ENCODE data around the gene ATG16L2.
A peak's percentile ranks its signal among the peaks of the same experiment; 100 is the strongest.
"Not testable (repeated sequence)": the region's sequence is repeated elsewhere in the genome, so short reads cannot be mapped to it uniquely, and the experiment has no call there.

ATG16L2 gene

DNA sequence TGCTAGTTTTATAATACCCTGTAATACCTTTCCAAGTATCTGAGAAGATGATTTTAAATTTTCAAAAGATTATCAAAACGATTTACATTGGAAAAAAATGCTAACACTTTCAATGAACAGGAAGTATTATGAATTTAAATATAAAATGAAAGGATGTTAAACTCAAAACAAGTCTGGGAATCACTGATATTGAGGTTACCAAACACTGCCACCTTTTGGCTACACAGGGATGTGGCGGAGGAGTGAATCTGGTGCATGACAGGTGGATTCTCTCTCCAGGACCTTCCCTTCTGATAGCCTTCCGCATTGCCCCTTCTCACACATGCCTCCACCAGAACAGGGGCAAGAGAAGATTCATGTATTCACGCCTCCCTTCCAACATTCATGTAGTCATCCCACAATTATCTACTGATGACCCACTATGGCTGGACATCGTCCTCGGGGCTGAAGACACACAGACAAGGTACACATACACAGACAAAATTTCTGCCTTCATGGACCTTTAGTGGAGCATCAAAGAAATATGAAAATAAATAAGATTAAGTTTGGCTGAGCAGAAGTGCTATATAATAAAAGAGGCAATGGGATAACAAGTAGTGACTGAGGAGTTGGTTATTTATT is 34.7 kb downstream of the ATG16L2 start:
- DNase-seq (ENCODE audit: low spot score), result peak; percentile 65

DNA sequence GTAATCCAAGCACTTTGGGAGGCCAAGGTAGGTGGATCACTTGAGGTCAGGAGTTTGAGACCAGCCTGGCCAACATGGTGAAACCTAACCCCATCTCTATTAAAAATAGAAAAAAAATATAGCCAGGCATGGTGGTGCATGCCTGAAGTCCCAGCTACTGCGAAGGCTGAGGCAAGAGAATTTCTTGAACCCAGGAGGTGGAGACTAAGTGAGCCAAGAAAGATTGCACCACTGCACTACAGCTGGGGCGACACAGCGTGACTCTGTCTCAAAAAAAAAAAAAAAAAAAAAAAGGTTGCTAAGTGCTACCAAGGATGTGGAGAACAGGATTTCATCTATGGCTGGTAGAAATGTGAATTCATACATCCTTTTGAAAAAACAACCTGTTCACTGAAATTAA is 36.6 kb downstream of the ATG16L2 start:
- no peak for DNase-seq (ENCODE audit: low spot score)

DNA sequence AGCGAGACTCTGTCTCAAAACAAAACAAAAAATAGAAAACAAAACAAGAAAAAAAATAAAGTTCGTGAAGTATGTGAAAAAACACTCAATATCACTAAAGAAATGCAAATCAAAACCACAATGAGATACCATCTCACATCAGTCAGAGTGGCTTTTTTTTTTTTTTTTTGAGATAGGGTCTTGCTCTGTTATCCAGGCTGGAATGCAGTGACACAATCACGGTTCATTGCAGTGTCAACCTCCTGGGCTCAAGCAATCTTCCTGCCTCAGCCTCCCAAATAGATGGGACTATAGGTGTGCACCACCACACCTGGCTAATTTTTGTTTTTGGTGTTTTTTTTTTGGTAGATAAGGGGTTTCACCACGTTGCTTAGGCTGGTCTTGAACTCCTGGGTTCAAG is 37.5 kb downstream of the ATG16L2 start:
- no peak for DNase-seq (ENCODE audit: low spot score)

DNA sequence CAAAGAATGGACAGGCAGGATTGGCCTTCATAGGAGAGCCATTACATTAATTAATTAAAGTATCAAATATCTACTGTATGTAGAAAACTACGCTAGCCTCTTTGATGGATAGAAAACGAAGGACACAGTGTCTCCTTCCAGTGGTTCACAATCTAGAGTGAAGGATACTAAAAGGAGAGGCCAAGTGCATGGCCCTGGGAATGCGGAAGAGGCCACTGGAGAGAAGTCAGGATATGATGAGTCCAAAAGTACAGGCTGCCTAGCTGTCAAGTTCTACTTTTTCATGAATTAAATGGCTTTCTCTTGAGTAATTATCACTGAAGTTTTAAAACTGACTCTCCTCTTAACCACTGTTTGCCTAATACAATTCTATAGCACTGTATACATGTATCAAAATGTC is 41.9 kb downstream of the ATG16L2 start:
- DNase-seq (ENCODE audit: low spot score), result no peak

DNA sequence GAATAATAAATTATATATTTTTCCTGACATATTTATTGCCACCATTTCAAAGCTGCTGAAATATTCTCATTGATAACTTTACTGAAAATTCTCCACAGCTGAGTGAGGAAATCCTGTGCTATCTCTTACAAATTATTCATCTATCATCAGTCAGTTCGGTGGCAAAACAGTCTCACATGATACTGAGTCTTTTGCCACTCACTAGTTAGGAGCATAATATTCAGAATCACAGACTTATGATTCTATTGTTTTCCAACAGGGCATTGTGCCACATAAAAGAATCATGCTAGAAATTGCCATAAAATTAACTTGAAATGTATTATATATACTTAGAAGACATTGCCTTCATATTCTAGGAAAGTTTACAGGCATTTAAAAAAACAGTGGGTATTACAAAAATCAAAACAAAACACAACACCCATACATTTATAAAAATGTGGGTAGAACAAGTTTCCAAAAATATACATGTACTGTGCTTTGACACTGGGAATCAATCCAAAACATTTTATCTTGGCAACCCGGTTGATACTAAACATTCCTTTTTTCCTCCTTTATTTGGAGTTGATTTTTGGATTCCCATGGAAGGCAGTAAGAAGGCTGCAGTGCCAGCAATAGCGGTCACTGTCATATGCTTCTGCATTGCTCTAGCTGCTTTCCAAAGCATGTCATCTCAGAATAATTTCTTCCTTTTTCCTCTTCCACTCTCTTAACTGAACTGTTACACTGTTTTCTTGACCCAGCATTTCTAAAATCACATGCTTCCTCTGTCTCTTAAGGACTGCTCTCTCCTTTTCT is 42.5 kb downstream of the ATG16L2 start:
- DNase-seq (ENCODE audit: low spot score), result no peak

DNA sequence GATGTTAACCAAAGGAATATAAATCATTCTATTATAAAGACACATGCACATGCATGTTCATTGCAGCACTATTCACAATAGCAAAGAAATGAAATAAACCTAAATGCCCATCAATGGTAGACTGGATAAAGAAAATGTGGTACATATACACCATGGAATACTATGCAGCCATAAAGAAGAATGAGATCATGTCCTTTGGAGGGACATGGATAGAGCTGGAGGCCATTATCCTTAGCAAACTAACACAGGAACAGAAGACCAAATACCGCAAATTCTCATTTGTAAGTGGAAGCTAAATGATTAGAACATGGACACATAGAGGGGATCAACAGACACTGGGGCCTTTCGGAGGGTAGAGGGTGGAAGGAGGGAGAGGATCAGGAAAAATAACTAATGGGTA is 44.1 kb downstream of the ATG16L2 start:
- DNase-seq (ENCODE audit: low spot score), result not testable (repeated sequence)

DNA sequence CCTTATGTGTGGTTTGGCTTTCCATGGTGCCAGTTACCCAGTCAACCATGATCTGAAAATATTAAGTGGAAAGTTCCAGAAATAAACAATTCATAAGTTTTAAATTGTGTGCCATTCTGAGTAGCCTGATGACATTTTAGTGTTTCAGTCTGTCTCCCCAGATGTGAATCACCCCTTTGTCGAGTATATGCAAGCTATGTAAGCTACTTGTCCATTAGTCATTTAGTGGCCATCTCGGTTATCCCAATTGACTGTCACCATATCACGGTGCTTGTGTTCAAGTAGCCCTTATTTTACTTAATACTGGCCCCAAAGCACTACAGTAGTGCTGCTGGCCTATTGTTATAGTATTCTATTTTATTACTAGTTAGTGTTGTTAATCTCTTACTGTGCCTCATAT is 44.9 kb downstream of the ATG16L2 start:
- DNase-seq (ENCODE audit: low spot score), result no peak

DNA sequence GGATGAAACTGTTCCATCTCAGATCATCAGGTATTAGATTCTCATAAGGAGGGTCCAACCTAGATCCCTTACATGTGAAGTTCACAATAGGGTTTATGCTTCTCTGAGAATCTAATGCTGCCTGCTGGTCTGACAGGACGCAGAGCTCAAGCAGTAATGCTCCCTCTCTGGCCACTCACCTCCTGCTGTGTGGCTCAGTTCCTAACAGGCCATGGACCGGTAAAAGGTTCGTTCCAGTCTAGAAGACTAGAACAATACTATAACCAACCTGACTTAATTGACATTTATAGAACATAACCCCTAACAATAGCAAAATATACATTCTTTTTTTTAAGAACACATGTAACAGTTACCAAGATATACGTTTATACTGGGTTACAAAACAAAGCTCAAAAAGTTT is 45.8 kb downstream of the ATG16L2 start:
- peak; percentile 17 for DNase-seq (ENCODE audit: low spot score)

DNA sequence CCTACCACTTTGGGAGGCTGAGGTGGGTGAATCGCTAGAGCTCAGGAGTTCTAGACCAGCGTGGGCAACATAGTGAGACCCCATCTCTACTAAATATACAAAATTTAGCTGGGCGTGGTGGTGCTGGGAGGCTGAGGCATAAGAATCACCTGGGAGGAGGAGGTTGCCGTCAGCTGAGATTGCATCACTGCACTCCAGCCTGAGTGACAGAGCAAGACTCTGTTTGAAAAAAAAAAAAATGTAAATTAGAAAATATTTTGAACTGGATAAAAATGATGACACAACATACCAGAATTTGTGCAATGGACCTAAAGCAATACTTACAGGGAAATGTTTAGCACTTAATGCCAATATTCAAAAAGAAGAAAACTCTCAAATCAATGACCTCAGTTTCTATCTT is 46.4 kb downstream of the ATG16L2 start:
- DNase-seq (ENCODE audit: low spot score), result no peak

DNA sequence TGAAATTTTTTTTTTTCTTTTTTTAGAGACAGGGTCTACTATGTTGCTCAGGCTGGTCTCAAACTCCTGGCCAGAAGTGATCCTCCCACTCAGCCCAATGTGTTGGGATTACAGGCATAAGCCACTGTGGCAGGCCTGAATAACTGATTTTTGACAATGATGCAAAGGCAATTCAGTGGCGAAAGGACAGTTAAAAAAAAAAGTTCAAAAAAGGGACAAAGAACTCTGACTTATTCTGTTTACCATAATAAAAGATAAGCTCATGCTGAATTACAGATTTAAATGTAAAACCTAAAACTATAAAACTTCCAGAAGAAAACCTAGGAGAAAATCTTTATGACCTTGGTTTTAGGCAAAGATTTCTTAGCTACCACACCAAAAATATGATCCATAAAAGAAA is 48.9 kb downstream of the ATG16L2 start:
- no peak for DNase-seq (ENCODE audit: low spot score)

DNA sequence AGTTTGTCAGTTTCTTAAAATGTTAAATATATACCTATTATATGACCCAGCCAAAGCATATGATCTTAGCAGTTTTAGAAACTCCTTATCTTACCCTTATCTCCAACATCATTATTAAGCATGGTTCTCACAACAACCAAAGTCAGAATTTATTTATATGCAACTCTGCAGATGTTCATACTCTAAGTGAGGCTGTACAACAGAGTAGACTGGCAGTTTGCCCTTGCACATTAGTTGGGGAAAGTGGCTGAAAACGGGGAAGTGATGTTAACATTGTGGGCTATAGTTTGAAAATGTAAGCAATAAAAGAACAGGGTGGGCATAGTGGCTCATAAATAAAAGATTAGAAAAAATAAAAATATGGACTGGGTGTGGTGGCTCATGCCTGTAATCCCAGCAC is 49.7 kb downstream of the ATG16L2 start:
- no peak for DNase-seq (ENCODE audit: low spot score)

DNA sequence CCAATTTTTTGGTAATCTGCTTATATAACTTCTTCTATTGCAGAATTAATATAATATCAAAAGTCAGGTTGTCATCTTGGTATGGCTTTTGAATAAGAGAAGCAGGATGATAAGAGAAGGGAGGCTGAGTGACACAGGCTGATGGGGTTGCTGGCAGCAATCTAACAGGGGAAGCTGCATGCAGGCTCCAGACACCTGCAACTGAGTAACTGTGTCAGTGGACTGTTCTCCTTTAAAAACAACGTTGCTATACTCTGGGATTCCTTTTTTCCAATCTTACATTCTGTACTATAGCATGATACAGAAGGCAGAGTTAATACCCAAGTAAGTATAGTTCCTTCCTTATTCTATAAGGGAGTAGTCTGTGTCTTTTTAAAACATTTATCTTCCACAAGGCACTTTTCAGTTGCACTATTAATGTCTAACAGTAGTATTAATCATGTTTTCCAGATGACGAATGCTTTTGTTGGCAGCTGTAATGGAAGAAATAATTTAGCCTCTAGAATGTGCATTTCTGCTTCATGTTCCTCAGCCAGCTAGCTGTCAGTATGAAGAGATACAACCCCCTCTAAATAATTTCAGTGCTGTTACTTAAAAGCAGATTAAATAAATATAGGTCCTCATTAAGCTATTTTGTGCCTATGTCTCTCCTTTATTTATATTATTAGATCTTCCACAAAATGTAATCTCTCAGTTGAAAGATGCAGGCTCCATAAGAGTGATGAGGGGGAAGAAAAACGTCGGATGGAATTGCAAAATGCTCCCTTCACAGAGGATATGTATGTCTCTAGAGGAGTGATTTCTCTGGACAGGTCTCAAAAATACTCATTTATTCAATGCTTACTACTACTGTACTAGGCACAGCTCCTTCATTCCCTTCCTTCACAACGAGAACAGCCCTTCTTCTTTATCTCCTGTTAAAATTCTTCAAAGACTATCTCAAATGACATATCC is 50.8 kb downstream of the ATG16L2 start:
- DNase-seq (ENCODE audit: low spot score), result no peak

DNA sequence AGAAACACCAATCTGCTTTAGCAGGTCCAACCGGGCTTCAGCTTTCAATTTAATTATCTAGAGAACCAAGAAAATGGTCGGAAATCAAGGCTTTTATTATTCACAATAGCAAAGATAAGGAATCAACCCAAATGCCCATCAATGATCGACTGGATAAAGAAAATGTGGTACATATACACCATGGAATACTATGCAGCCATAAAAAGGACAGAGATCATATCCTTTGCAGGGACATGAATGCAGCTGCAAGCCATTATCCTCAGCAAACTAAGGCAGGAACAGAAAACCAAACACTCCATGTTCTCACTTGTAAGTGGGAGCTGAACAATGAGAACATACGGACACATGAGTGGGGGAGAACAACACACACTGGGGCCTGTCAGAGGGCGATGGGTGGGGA is 53.8 kb downstream of the ATG16L2 start:
- DNase-seq (ENCODE audit: low spot score), result no peak

DNA sequence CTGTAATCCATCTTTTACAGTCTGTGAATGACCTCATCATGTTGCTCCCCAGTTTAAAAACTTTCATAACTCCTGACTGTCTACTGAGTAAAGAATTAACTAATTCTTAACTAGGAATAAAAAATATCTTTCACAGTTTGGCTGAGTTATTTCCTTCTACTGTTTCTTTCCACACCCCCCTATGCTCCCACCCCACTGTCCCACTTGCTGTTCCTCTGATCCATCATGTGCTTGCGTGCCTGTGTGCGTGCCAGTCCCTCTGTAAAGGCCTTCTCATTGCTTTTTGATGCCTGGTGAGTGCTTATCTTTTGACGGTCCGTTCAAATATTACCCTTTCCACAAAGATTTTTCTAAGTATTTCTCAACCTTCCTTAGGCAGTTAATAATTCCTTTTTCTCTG is 55.6 kb downstream of the ATG16L2 start:
- DNase-seq (ENCODE audit: low spot score), result no peak

DNA sequence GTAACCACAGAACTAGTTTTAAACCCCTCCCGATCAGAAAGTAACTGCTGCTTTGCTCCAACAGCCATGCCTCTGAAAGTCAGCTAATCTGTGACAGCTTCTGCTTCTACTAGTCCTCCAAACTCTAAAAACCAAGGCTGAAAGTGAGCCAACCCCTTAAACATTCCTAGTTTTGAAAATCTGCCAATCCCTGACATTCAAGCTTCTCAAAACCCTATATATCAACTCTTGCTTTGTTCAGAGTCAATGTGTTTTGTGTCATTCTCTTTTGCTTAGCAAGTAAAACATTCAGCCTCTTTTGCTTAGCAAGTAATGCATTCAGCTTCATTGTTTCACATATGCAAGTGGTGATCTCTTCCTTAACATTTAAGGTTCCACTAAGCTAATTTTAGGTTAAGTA is 56.9 kb downstream of the ATG16L2 start:
- no peak for DNase-seq (ENCODE audit: low spot score)

DNA sequence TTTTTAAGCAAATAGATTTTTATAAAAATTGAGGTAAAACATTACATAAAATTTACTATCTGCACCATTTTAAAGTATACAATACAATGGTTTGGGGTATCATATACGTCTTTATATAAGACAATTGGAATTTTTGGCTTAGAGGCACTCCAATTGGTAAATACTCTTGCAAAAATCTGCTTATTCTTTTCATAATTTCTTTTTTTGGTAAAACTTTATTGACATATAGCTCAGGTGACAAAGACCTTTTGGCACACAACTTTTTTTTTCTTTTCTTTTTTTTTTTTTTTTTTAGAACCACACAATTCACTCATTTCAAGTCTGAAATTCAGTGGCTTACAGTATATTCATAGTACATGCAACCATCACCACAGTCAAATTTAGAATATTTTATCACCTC is 57.8 kb downstream of the ATG16L2 start:
- DNase-seq (ENCODE audit: low spot score), result no peak

DNA sequence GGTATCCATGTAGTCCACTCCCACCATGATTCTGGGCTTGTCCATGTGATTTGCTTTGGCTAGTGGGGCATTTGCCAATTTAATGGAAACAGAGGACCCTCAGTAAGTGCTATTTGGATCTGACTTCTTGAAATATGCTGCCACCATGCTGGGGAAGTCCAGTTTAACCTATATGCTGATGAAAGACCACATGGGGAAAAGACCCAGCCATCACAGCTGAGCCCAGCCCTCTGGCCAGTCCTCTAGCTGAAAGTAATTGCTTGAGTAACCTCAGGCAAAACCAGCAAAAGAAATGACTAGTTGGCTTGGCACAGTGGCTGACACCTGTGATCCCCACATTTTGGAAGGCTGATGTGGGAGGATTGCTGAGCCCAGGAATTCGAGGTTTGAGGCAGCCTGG is 61.5 kb downstream of the ATG16L2 start:
- no peak for DNase-seq (ENCODE audit: low spot score)

DNA sequence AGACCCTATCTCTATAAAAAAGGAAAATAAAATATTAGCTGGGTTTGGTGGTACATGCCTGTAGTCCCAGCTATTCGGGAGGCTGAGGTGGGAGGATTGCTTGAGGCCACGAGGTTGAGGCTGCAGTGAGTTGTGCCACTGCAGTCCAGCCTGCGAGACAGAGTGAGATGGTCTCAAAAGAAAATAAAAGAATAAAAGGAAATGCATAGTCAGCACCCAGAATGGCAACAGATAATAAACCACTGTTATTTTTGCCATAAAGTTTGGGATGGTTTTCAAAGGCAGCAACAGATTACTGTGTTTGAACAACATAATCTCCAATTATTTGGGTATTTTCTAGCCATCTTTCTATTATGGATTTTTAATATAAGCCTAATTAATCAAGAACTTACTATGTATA is 61.9 kb downstream of the ATG16L2 start:
- no peak for DNase-seq (ENCODE audit: low spot score)

All from iPS-NIHi11 (cell line).